HG03342 (cell line): Measurements from ENCODE around the gene CASD1.

Experiments
- ATAC-seq: cut with Tn5 transposase; IDR thresholded peaks from one replicate; pipeline ENCODE4 v1.9.1; 2021; ENCODE audit warnings: mild to moderate bottlenecking, moderate library complexity; ENCODE audit not compliant: unreplicated experiment

The CASD1 gene

GRCh38 chr7:94579470-94579869, 69.9 kb downstream of the CASD1 start:
- no peak for ATAC-seq

GRCh38 chr7:94580601-94581000, 71.0 kb downstream of the CASD1 start:
- no peak for ATAC-seq

- no peak for ATAC-seq
These were observed 74.5 kb downstream of the CASD1 start for GRCh38 chr7:94584113-94584512.

- no peak for ATAC-seq
These were observed 78.5 kb downstream of the CASD1 start for GRCh38 chr7:94588075-94588474.

GRCh38 chr7:94590526-94591162, 81.0 kb downstream of the CASD1 start:
- ATAC-seq, result no peak

- ATAC-seq, result peak; percentile 72
These were observed 81.6 kb downstream of the CASD1 start for GRCh38 chr7:94591176-94591575.

GRCh38 chr7:94594882-94595281, 85.3 kb downstream of the CASD1 start:
- no peak for ATAC-seq

GRCh38 chr7:94595717-94596116, 86.1 kb downstream of the CASD1 start:
- ATAC-seq, result no peak

- ATAC-seq, result no peak
These were observed 90.7 kb downstream of the CASD1 start for GRCh38 chr7:94600267-94600666.

- ATAC-seq, result no peak
These were observed 92.6 kb downstream of the CASD1 start for GRCh38 chr7:94602181-94602580.

GRCh38 chr7:94605031-94605430, 95.4 kb downstream of the CASD1 start:
- no peak for ATAC-seq
